Activated T-cell treated with anti-CD3 and anti-CD28 coated beads for 24 hours (primary cell): ENCODE data around the gene PLBD2.
A peak's percentile ranks its signal among the peaks of the same experiment; 100 is the strongest.
"Not testable (repeated sequence)": the region's sequence is repeated elsewhere in the genome, so short reads cannot be mapped to it uniquely, and the experiment has no call there.

ENCODE experiments used
- DNase-seq: peaks from one replicate; pipeline ENCODE4 v3.0.0-alpha.2; 2020; ENCODE audit warnings: low read depth

Gene PLBD2

DNA sequence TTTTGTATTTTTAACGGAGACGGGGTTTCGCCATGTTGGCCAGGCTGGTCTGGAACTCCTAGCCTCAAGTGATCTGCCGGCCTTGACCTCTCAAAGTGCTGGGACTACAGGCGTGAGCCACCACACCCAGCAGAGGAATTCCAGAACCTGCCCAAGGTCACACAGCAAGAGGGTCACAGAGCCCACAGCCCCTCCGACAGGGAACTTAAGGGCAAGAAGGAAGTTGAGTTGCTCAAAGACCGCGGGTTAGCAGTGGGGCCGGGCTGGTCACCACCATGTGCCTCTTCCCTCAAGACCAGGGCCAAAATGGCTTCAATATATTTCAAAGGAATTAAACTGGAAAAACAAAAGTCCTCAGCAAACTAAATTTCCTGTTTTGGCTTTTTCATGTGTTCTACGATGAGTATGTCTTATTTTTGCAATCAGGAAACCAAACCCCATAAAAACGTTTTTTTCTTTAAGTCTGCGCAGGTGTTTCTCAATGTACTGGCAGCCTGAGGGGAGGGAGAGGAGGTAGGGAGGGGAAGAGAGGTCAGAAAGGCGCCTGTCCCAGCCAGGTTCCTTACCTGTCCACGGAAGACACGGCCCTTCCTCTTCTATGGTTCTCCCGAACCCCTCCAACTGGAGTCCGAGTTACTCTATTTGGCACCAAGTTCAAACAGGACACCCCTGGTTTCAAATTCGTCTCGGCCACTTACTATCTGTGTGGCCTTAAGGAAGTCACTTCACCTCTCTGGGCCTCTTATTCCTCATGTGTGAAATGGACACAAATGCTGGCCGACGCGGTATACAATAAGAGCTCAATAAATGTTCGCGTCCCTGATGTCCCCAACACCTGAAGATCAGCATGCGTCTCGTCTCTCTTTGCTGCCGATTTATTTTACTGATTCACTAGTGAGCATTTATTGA lies 24.3 kb upstream of the PLBD2 start:
- DNase-seq = no peak

DNA sequence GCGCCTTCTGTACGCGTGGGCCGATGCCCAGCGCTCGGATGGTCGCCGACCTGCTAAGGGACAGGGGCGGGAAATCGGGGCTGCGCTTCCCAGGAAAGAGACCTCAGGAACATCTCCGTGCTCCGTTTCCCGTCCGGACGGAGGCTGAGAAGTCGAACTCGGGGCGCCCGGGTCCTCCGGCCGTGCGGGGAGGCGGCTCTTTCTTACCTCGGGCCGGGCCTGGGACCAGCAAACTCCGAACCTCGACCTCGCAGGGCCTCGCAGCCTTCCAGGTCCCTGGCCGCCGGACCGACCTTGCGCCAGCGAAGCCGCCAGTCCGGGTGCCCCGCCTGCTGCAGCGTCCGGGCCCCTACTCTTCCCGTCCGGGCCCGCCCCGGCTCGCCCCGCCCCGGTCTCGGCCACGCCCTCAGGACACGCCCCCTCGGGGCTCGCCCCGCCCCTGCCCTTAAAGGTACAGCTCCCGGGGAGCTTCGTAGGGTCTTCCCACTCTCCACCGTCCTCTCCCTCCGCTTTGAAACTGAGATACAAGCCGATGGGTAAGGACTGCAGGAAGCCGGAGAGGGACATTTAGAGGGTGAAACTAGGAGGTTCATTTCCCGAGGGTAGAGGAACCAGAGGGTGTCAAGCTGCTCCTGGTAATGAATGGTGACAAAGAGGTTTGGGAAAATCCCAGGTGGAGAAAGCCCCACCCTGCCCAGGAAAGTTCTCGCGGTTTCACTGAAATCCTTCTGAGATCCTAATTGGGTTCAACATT lies 23.4 kb upstream of the PLBD2 start, which contains the start of gene SLC8B1:
Gene SLC8B1, minus strand, starts transcription at position 324 of the 754 bp plus-strand sequence. CDS start 2,231 bp downstream, outside the sequence.
- peak; percentile 87 for DNase-seq

DNA sequence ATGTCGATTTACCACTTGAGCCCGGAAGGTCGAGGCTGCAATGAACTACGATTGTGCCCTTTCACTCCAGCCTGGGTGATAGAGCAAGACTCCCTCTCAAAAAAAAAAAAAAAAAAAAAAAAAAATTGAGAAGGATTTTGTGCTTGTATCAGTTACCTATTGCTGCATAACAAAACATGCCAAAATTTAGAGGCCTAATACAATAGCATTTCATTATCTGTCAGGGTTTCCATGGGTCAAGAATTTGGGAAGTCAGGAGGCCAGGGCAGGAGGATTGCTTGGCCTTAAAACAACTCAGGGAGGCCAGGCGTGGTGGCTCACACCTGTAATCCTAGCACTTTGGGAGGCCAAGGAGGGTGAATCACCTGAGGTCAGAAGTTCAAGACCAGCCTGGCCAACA lies 18.8 kb upstream of the PLBD2 start:
- no peak for DNase-seq

DNA sequence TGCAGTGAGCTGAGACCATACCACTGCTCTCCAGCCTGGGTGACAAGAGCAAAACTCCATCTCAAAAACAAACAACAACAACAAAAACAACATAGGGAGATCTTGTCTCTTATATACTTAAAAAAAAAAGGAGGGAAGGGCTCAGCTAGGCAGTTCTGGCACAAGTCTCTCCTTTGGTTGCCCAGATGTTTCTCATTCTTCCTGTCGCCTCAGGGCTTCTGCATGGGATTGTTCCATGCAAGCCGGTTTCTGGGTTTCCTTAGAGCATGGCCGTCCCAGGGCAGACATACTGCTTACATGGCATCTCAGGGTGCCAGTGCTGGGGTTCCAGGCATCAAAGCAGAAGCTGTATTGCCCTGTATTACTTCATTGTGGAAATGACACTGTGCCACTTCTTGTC lies 18.3 kb upstream of the PLBD2 start:
- no peak for DNase-seq

DNA sequence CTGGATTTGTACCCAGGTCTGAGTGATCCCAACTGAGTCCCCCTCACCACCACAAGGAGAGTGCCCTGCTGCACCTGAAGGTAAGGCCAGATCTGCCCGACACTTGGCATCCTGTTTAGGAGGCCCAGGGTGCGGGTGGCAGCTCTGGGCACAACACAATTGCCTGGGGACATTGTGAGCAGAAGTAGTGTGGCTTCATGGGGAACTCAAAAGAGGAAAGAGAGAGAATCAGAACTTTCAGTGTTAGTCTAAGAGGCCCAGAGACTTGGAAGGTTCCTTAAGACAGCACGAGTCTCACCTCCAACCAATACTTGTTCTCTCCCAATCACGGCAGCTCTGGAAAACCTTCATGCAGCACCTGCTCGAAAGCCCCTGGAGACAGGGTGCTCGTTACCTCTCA lies 16.9 kb upstream of the PLBD2 start:
- DNase-seq = no peak

DNA sequence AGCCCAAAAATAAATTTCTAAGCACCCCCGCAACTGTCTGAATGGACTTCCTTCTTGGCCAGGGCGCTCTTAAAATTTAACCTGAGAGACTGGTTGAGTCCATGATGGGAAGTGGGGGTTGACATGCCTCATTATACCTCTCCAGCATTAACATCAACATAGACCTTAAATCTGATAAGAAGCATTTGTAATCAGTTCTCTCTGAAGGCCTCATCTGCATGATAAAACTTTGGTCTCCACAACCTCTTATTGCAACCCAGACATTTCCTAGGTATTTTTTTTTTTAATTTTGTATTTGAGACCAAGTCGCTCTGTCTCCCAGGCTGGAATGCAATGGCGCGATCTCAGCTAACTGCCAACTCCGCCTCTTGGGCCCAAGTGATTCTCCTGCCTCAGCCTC lies 13.1 kb upstream of the PLBD2 start:
- no peak for DNase-seq

DNA sequence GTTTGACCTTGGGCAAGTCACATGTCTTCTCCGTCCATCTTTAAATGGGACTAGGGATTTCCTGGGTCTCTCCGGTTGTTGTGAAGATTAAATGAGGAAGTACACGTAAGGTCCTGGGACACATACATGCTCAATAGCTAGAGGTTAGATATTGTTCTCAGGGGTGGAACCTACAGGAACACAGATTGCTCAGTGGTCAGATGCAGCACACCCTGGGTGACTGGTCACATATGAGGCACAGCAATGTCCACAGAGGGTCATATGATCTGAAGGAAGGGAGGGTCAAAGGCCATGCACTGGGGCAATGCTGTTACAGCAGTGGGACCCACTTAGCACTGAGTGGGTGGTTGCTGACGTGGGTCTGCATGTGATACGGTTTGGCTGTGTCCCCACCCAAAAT lies 12.0 kb upstream of the PLBD2 start:
- DNase-seq = no peak

DNA sequence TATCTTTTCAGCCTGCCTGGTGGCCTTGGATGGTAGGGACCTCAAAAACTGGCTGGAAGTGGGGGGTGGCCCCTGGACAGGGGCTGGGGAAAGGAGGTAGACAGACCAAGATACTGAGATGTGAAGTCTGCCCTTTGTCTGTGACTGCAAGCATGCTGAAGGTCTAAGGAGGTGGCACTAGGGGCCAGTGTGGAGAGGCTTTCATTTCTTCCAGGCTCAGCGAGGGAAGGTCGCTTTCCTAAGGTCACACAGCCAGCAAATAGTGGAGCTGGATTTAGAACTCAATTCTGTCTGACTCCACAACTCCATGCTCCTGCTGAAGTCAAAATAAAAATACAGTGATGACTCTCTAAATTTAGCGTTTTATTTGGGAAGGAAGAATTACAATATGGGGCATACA lies 11.3 kb upstream of the PLBD2 start:
- DNase-seq = no peak

DNA sequence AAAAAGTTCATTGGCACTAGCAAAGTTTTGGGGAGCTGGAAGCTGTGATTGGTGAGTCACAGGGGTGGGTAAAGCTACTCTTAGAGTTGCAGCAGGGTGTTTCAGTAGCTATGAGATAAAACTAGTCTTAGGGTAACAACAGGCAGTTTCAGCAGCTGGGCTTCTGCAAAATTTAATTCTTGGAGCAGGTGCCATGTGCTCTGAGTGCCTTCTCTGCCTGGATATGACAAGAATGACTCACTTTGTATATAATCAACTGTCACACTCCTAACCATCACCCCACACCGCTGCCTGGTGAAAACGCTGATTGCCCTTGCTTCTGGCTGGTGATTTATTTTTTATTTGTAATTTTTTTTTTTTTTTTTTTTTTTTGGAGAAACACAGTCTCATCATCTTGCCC lies 10.5 kb upstream of the PLBD2 start:
- no peak for DNase-seq

DNA sequence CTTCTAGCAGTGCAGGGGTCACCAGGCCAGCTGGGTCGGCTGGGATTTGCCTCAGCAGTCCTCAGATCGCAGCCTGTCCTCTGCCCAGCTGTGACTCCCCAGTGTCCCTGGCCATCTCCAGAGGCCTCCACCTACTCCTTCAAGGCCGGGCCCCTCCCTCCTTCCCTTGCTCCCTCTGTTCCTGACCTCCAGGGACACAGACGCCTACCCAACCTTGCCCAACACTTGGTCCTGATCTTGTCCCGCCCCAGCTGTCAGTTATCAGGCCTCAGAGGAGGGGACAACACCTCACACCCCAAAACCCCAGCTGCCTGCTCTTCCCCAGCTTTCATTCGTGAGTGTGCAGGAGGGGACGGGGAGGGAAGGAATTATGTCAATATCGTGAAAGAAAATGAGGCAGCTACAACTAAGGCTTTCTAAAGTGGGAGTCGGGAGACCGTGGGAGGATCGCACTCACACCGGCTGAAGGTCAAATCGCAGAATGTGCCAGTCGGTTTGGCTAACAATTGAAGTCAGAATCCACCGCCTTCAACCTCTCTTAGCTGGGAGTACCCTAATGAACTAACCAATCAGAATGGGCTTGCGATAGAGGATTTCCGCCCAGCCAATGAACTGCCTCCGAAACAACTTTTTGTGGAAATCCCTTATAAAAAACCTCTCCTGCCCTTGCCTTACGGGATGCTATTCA lies 9.4 kb upstream of the PLBD2 start:
- DNase-seq = no peak

DNA sequence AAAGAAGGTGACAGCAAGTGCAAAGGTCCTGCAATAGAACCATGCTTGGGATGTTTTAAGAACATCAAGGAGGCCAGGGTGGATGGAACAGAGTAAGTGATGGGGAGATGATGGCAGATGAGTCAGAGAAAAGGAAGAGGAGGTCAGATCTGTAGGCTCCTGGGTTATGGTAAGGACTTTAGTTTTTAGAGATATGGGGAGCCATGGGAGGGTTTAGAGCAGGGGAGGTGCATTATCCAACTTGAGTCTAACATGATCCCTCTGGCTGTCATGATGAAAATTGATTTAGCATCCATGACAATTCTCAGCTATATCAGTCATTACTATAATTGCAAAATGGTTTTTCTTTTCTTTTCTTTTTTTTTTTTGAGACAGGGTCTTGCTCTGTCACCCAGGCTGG lies 7.3 kb upstream of the PLBD2 start:
- DNase-seq = no peak

DNA sequence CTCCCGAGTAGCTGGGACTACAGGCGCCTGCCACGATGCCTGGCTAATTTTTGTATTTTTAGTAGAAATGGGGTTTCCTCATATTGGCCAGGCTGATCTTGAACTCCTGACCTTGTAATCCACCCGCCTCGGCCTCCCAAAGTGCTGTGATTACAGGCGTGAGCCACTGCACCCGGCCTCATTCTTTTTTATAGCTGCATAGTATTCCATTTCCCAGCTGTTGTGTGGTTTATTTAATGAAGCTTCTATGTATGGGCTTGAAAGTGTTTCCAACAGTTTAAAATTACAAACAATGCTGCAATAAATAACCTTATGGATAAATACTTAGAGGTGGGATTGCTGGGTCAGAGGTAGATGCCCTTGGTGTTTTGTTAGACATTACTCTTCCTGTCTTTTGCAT lies 4.2 kb upstream of the PLBD2 start:
- not testable (repeated sequence) for DNase-seq

DNA sequence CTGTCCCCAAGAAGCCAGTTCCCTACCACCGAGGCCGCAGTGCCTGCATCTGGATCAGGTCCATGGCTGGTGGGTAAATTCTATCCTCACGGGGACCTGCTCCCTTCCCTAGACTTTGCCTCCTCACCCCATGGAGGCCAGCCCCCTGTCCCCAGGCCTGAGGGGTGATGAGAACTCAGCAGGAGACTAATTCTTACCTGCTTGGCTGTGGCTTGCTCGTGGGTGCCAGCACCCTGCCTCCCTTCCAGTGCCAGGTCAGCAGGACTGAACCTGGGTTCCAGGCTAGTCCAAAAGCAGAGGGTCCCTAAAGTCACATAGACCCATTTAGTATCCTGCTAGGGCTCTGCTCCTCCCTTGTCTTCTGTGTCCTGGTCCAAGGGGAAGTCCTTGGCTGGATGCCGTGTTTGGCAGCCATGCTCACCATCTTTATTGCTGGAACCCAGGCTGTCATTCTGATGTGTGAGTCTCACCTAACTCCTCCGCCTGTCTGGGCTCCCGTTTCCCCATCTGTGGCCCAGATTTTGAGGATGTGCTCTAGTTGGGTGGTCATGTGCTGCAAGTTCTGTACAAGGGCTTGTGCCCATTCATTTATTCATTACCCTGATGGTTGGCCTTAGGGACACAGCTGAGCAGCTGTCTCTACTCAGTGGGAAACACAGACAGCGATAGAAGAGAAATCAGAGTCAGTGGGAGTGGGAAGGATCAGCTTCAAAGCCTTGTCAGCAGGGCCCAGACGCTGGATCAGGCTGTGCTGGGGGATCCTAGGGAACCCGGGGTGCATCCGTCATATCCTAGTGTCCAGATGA lies 949 bp downstream of the PLBD2 start:
- no peak for DNase-seq

DNA sequence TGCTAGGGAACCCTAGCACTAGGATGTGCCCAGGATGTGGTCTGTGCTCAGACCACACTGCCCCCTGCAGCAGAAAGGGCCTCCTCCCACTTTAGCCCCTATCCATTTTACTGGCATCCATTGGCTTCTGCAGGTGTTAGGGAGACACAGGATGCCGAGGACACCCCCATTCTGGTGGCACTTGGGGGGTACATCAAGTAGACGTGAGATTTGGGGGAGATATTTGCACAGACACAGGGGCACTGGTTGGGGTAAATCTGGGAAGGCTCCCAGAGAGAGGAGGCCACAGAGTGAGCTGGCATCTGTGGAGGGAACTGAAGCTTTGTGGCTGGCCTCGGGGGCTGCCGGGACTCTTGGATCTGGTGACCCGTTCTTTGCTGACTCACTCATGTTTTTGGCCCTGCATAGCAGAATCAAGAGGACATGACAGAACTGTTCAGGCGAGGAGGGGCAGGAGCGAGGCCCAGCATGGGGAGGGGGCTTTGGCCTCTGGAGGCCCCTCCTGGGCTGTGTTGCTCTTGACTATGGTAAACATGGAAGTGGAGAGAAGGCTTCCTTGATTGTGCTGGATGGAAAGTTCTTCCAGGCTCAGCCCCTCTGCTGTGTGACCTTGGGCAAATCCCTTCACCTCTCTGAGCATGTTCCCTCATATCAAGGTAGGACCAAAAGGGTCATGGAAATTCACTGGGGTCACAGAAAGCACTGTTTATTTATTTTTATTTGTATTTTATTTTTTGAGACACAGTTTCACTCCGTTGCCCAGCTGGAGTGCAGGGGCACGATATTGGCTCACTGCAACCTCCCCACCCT lies 1.8 kb downstream of the PLBD2 start:
- DNase-seq = no peak

DNA sequence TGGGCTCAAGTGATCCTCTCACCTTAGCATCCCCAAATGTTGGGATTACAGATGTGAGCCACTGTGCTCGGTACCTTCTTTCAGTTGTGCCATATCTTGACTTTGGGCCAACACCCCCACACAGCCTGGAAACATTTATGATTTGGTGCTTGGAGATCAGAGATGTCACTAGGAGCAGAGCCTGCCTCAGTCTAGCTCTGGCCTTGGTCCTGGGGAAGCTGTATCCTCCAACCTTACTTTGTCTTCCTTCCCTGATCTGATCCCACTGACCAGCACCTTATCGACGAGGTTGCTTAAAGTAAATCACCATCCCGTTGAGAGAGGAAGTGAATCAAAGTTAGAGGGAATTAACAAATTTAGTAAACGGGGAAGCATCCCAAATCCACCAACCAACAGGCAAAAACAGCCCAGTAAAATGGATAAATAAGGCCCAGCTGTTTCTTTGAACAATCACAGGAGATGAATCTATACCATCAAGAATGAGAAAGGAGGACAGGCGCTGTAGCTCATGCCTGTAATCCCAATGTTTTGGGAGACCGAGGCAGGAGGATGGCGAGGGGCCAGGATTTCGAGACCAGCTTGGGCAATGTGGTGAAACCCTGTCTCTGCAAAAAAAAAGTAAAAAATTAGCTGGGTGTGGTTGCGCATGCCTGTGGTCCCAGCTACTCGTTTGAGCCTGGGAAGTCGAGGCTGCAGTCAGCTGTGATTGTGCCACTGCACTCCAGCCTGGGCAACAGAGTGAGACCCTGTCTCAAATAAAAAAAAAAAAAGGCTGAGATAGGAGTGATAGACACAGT lies 3.4 kb downstream of the PLBD2 start:
- no peak for DNase-seq

DNA sequence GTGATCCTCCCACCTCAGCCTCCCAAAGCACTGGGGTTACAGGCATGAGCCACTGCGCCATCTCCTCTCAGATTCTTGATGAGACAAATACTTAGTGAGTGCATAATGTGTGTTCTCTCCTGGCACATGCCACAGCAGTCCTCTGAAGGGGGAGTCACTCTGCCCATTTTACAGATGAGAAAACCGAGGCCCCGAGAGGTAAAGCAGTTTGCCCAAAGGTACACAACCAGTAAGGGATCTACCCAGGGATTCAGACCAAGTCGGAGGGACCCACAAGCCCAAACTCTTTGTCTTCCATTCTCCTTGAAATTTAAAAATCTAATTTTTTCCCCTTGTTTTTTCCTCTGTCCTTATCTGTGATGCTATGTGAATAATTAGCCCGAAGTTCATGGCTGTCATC lies 6.3 kb downstream of the PLBD2 start:
- no peak for DNase-seq

DNA sequence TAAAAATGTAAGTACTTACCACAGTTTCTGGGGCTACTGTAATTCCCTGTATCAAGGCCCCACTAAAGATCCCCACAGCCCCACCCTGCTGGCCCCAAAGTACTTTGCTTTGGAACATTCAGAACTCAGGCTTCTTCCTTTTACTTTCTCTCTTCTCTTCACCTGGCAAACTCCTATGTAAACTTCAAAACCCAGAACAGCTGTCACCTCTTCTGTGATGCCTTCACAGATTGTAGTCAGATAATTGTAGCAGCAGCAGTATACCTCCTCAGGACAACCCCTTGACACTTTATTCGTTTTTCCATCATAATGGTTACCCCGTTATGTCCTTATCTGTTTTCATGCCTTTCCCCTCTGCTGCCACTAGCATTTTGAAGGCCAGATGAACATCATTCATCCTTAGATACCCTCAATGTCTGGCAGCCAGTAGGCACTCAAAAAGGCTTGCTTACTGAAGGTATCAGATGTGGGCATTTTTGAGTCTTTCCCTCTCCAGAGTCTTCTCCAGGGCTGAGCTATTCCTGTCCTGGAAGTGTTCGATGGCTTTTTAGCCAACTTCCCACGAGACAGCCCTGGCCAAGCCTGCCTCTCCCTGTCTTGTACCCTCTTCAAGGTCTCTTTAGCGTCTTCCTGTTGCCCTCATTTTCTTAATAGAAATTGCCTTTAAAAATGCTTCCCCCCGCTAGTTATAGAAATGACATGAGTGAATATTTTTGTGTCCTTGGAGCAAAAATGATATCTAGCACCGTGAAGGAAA lies 7.4 kb downstream of the PLBD2 start:
- no peak for DNase-seq

DNA sequence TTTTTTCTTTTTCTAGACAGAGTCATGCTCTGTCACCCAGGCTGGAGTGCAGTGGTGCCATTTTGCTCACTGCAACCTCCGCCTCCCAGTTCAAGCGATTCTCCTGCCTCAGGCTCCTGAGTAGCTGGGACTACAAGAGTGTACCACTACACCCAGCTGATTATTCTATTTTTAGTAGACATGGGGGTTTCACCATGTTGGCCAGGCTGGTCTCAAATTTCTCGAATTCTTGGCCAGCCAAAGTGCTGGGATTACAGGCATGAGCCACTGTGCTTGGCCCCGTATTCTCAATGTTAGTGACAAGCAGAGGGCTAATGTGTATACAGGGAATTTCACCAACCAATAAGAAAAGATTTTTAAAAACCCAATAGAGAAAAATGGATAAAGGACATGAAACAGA lies 8.4 kb downstream of the PLBD2 start:
- no peak for DNase-seq

DNA sequence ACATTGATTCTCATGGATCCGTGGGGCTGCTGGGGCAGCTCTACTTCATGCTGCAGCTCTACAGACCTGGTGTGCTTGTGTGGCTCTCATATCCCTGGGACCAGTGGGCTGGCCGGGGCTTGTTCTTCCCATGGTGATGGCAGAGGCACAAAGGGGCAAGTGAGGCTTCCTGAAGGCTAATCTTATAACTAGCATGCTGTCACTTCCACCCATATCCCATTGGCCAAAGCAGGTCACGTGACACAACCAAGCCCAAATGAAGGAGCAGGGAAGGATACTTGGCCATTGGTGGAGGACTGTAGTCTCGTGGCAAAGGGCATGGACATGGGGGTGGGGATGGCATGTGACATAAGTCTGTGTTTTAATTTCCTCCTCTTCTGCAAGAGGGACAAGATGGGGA lies 9.9 kb downstream of the PLBD2 start:
- no peak for DNase-seq
